Astrocyte of the hippocampus (primary cell): Measurements from ENCODE around the gene CSF1.

Source experiments
- DNase-seq: peaks from one replicate; pipeline ENCODE4 v3.0.0; 2011; ENCODE audit warnings: low read depth, low spot score

The CSF1 gene

DNA sequence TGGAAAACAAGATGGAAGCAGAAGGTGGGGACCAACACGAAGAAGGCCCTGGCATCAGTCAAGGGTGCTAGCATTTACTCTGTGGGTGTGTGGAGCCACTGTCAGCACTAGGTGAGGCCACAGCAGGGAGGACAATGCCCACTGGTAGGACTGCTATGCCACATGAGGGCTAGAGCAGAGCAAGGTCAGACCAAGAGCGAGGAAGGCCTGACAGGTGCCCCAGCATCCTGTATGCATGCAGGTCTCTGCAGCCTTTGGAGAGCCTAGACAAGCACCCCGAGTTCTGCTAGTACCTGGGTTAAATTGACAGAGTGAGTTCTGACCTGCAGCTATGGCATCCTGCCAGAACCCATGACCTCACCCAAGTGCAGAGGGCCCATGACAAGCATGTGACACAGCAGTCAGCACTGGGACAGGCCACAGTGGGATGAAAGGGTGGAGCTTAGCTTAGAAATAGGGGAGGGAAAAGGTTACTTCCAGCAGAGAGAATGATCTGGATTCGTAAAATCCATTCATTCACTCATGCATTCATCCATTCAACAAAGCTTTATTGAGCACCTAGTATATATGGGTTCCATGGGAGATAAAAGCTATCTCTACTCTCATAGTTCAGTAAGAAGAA is 9.0 kb upstream of the CSF1 start:
- DNase-seq = no peak

GRCh38 chr1:109902204-109902985 is 8.3 kb upstream of the CSF1 start:
- no peak for DNase-seq

DNA sequence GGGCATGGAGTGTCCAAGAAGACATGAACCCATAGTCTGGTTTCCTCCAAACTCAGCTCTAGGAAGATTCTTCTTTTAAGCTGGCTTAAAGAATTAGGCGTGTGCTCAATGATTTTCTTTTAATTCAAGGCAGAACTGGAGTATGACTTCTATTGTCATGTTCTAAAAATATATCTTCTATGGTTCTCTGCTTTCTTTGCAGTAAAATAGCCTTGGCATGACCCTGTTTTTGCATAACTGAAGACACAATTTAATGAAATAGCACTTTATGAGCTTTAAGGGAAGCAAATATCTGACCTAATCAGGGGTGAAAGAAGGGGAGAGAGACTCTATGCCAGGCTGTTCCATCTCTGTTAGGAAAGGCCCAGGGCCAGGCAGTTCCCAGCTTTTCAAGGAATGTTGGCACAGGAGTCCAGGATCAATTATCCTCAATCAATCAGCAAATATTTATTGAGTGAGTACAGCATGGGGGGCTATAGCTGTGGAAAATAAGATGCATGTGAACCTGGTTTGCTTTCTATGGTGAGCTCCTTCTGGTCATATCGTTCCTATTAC is 7.2 kb upstream of the CSF1 start:
- no peak for DNase-seq

DNA sequence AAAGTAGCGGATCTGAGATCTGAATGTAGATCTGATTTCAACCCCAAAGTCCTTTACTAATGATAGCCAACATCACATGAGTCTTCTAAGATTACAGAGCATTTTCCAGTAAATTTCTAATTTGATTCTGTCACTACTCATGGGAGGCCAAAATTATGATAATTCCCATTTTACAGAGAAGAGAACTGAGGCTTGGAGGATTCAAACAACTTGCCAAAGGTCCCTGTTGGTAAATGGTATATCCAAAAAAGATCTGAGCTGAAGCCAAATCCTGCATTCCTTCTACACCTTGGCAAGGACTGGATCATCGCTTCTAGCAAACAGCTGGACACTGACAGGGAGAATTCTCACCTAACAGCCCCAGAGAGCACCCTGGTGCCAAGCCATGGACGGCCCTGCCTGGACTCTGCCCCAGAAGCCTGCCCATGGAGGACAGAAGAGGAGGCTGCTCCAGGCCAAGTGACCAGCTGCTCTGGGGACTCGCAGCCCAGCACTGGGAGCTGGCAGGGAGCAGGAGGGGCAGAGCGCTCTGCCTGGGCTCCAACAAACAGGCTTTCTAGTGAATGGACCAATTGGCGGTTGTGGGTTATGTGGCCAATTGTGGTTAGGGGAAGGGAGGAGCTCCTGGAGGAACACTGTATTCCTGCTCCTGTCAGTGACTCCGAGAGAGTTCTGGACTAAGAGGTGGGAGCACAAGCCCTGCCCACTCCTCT is 6.4 kb upstream of the CSF1 start:
- peak; percentile 82 for DNase-seq

DNA sequence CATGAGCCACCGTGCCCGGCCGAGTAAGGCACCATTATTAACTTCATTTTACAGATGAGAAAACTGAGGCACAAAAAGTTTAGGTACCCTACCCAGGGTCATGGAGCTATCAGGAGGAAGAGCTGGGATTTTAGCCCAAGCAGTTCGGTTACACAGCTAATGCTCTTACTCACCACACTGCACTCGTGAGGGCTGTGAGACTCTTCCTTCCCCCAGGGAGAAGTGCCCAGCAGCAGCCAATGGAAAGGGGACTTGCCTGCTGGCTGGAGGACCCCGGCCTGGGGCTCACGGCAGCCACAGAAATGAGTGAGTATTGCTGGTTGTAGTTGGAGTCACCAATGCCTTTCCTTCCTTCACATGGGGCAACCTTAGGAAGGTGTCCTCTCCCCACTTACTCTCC is 5.2 kb upstream of the CSF1 start:
- DNase-seq = no peak

GRCh38 chr1:109906160-109906838 is 4.3 kb upstream of the CSF1 start:
- DNase-seq = no peak

DNA sequence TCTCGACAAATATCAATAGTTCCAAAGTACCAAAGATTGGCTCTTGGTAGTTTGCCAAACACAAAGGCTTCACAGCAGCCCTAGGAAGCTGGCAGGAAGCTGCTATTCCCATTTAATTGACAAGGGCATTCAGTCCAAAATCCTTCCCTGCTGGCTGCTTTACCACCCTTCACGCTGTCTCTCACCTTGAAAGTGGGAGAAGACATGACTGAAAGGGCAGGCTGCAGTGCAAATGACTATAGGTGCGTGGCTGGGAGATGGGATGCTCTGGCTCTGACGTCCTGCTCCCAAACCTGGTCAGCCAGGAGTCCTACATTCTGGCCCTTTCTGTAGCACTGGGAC is 3.8 kb upstream of the CSF1 start:
- DNase-seq = no peak

DNA sequence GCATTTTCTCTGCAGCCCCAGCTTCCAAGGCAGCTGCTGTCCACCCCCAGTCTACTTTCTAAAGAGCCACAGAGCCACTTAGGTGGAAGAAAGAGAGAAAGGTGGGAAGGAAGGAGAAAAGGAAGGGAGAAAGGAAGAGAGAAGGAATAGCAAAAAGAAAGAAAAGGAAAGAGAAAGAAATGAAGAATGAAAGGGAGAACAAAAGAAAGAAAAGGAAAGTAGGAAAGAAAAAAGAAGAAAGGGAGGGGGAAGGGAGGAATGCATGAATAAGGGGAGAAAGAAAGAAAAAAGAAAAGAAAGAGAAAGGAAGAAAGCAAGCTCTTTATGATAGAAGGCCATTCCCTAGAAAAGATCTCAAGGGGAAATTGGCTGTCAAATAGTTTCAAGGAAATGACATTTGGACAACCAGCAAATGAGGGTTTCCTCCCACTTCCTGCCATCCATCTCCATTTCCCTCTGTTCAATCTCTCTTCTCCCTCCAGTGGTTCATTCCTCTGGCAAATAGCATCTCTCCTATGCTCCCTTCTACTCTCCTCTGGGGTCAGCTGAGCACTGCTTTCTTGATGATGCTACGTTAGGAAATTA is 3.4 kb upstream of the CSF1 start:
- DNase-seq = no peak

- DNase-seq = no peak
These were observed 1.8 kb upstream of the CSF1 start for GRCh38 chr1:109908836-109909235.

- DNase-seq = no peak
These were observed 1.1 kb upstream of the CSF1 start for GRCh38 chr1:109909561-109909960.

- DNase-seq = no peak
These were observed 532 bp downstream of the CSF1 start for GRCh38 chr1:109910963-109911798.

GRCh38 chr1:109912214-109912861 is 1.7 kb downstream of the CSF1 start:
- no peak for DNase-seq

- peak; percentile 60 for DNase-seq
These were observed 2.2 kb downstream of the CSF1 start for GRCh38 chr1:109912873-109913272.

DNA sequence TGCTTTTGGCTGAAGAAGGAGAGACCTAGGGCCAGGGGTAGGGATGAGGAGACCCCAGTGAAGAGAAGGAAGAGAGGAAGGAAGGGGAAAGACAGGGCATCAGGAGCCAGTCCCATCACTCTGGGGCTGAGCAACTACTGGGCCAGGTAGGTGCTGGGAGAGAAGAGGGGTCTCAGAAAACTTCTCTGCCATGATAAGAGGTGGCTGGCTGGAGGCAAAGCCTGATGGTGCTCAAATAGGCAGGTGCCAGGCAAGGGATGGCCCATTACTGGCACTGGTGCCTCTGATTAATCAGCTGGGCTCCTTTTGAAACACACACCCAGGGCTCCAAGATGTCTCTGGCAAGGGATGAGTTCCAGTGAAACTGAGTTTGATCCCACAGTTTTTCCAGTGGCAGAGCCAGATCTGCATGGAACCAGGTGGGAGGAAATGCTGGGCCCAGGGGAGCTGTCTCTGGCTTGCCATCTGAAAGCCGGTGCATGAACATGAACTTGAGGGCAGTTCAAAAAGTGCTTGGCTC is 2.8 kb downstream of the CSF1 start:
- no peak for DNase-seq

DNA sequence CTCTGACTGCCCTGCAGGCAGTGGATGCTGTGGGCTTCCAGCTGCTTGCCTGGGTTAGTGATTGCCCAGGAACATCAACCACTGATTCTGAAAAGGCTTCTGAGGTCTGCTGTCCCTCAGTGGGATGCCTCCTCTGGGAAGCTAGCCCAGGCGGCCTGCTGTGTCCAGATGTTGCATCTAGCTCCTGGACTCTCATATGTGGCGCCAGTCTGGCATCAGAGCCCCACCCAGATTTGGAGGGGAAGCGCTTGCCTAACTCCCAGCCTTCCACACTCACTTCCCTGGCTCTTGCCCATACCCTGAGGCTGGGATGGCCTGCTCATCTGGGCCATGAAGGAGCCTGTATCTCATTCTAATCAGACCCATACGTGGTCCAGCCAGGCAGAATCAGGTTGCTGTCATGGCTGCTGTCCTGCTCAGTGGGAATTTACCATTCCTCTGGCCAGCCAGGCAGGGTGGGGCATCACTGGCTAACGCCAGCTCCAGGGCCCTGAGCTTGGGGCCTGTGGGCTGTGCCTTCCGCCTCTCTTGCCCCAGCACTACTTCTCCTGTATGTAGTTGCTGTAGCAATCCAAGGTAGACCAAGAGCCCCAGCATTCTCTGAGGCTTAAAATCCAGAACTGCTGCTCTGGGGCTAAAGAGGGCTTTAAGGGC is 4.1 kb downstream of the CSF1 start:
- DNase-seq = no peak

DNA sequence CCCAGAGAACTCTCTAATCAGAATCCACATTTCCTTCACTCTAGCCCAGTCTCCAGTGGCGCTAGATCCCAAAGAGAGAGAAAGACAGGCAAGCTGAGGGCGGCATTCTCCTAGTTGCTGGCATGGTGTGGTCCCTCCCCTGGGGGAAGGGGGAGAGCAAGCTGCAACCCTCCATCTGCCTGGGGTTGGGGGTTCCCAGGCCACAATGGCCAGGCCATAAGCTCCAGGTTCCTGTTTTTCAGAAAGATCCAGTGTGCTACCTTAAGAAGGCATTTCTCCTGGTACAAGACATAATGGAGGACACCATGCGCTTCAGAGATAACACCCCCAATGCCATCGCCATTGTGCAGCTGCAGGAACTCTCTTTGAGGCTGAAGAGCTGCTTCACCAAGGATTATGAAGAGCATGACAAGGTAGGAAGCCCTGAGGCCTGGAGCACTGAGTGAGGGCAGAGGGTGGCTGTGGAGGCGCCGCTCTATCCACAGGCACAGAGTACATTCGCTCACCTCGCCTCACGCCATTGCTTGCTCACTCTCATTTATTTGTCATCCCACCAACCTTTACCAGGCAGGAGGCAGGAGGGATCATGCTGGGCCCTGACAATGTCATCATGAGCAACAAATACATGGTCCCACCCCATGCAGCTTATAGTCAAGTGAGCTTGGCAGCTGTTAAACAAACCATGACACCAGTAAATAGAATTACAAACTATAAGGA is 6.6 kb downstream of the CSF1 start:
- no peak for DNase-seq

DNA sequence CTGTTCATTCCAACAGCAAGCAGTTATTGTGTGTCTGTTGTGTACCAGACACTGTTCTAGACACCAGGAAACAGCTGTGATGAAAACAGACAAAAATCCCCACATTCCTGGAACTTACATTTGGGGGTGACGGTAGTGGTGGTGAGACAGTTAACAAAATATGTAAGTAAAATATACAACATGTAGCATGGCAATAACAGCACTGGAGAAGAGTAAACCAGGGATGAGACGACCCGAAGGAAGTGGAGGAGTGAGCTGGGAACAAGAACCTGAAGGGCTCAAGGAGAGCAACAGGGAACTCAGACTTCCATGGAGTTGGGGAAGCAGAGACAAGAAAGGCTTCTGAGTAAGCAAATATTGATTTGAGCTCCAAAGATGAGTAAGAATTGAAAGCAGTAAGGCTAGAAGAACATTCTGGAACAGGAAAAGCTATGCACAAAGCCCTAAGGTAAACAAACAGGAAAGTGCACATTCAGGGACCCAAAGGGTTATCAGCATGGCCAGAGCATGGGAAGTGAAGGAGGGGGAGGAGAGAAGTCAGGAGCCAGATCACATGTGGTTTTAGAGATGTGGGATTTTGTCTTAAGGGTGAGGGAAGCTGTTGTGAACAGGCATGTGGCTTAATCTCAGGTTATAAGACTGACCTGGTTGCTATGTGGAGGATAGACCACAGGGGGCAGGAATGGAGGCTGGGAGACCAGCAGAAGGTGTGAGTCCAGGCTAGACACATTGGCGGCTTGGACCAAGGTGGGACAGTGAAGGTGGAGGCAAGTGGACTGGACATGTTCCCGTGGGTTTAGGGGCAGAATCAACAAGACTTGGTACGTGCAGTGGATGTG is 7.3 kb downstream of the CSF1 start:
- no peak for DNase-seq

DNA sequence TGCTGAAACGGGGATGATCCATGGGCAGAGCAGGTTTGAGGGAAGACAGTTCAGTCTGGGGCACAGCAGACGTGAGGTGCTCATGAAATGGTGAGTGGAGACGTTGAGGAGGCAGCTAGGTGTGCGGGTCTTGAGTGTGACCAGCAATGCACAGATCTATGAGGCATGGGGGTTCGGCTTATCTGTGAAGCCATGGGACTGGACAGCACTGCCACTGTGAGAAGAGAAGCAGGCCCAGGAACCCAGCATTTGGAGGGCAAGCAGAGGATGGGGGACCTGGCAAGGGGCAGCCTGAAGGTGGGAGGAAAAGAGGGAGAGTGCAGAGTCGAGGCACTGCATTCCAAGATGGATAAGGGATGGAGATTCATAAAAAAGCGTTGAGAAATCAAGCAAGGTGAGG is 8.0 kb downstream of the CSF1 start:
- DNase-seq = no peak
